HG03097 (cell line): ENCODE data around the gene TULP4.
"Not testable (repeated sequence)": the region's sequence is repeated elsewhere in the genome, so short reads cannot be mapped to it uniquely, and the experiment has no call there.

Experiments used
- ATAC-seq: cut with Tn5 transposase; IDR thresholded peaks from one replicate; pipeline ENCODE4 v1.9.1; 2021; ENCODE audit not compliant: unreplicated experiment, low FRiP score

The TULP4 gene

GRCh38 chr6:158387036-158387435 lies 74.8 kb downstream of the TULP4 start:
- no peak for ATAC-seq

- no peak for ATAC-seq
Measured at GRCh38 chr6:158387578-158387977, 75.3 kb downstream of the TULP4 start.

DNA sequence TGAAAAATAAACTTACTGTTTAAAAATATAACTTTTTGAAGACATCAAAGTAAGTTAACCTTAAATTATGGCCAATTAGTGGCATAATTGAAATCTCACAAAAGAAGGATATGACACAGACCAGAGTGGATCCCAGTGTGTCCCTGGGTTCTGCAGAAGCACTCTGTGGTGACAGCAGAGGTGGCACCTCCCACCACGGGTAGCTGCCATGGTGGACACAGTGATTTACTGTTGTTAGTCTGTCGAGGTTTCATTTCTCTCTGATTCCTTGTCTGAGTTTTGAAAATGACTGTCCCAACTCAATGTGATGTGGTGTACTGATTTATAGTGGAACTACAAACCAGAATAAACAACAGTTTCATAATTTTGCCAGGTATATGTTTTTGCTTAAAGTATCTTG lies 76.5 kb downstream of the TULP4 start:
- ATAC-seq: no peak

DNA sequence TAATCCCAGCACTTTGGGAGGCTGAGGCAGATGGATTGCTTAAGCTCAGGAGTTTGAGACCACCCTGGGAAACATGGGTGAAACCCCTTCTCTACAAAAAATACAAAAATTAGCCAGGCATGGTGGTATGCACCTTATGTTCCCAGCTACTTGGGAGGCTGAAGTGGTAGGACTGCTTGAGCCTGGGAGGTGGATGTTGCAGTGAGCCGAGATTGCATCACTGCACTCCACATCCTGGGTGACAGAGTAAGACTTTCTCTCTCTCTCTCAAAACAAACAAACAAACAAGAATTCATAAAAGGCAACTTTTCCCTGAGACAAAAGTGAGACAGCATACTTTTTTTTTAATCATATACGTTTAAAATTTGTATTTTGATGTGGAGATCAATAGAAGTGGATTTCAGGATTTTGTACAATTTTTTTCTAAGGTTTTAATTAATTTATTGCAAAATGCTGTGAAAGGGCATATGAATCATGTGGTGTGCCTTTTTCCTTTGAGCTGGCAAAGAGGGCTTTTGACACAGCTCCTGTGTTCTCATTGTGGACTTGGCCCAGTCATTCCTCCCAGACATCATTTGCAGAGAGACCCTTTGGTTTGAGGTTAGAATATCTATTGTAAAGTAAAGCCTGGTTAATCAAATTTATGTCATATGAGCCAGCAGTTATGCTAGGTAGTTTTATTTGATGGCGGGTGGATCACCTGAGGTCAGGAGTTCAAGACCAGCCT lies 77.1 kb downstream of the TULP4 start:
- ATAC-seq: no peak

DNA sequence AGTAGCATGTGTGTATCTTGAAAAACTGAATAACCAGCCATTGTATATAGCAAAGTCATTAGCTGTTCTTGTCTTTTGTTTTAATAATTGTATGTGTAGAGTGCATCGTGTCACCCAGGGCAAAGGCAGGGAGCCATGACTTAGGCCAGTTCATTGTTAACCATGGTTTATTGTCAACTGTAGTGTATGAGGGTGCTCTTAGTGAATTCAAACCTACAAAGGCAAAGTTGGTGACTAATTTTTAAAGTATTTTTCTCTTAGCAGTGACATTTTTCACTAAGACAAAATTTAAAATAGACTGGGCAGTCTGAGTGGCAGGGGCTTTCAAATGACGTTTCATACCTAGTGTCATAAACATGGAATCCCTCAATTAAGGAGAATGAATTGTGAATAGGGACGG lies 79.0 kb downstream of the TULP4 start:
- ATAC-seq: no peak

DNA sequence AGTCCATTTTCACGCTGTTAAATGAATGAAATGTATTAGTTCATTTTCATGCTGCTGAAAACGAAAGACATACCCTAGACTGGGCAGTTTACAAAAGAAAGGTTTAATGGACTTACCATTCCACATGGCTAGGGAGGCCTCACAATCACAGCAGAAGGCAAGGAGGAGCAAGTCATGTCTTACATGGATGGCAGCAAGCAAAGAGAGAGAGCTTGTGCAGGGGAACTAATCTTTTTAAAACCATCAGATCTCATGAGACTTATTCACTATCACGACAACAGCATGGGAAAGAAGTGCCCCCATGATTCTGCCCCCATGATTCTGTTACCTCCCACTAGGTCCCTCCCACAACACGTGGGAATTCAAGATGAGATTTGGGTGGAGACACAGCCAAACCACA lies 79.7 kb downstream of the TULP4 start:
- ATAC-seq: not testable (repeated sequence)

DNA sequence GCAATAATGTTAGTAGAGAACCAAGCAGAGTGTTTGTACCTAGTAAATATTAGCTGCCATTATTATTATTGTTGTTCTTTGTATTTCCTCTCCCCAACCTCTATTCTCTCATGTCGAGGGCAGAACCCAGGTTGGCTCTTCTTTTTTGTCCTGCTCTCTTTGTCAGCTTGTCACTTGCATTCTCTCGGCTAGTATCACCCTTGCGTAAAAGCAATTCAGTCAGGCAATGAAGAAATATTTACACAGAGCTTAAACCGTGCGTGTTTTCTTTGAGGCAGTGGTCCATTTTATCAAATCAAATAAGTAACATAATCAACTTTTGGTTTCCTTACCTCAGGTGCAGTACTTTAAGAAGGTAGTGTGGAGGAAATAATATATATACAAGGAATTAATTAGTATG lies 83.9 kb downstream of the TULP4 start:
- ATAC-seq: no peak

DNA sequence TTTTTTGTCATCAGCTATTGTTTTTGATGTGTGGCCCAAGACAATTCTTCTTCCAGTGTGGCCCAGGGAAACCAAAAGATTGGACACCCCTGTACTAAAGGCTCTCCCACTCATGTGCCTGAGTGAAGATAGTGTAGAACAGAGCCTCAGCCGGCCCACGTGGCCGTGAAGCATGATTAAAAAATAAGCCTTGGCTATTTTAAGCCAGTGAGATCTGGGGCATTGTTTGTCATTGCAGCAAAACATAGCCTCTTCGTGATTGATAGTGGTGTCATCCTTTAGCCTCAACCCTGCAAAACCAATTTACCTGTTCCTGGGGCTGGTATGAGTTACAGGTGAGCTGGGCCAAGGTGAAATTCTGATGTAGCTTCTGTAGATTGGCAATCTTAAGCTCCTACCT lies 85.3 kb downstream of the TULP4 start:
- no peak for ATAC-seq

DNA sequence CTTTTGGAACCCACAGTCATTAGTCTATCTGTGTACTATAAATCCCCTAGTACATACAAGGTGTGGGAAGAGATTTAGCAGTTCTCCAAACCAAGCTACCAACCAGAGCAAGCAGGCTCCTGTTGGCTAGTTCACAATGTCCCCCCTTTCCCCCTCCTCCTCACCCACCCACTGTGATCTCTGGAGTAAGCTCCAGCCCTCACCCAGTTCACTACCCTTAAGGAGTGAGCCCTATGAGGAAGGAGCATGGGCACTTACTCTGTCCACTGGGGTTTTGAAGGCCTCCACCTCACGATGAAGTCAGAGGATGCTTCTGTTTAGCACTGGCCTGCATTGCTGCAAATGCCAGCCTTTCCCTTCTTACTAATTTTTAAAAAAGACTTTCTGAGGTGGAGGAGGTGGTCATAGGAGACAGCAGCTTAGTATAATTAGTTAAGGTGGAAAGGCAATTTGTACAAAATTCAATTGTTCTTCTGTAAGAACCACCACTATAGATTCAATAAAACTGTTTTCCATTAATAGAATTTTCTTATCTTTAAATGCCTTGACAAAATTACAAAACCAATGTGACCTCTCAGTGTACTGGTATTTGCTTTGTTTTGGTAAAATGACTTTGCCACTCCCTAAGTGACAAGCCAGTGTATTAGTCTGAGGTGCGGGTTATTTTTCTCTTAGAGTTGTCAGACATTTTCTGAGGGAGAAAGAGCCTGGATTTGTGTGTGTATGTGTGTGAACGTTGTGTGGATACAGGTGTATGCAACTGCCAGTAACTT lies 86.2 kb downstream of the TULP4 start:
- ATAC-seq: no peak

DNA sequence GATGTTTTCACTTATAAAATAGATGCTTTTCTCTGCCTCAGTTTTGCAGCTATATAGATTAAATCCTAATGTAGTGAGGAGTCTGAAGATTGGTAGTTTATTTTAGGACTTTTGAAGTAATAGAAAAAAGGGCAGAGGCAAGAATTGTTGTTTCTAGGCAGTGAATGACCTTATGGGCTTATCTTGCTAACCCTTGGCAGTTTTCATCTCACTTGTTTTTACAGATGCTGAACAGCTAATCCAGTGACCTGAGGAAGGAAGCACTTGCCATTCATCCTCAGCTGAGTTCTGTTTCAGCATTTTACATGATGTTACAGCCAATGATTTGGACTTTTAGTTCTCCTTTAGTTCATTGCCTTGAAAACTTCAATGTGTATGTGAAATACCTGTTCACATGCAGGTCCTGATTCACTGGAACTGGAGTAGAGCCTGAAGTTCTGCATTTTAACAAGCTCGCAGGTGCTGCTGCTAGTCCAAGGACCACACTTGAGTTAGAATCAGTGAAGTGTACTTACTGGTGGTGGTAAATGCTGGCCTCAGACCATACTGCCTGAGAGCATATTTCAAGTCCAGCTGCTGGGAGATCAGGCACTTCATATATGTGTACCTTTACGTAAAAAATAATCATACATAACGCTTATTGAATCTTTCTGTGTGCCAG lies 86.9 kb downstream of the TULP4 start:
- ATAC-seq: no peak

DNA sequence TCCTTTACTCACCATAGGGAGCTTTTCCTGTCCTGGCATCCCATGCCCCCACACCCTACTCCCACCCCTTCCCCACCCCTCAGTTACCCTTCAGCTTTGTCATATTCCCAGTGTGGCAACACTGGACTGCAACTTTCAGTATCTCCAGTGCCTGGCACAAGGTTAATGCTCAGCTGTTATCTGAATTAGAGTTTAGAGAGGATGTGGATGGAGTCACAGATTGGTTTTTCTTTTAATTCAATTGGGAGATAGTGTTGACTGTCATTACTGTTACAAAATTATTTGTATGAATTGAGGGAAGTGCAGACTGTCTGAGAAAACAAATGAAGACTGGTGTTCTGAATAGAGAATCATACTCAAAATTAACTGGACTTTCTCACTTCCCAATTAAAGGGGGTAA lies 89.9 kb downstream of the TULP4 start:
- ATAC-seq: no peak

GRCh38 chr6:158405321-158405831 lies 93.1 kb downstream of the TULP4 start:
- ATAC-seq: not testable (repeated sequence)

GRCh38 chr6:158405933-158406332 lies 93.7 kb downstream of the TULP4 start:
- ATAC-seq: no peak

DNA sequence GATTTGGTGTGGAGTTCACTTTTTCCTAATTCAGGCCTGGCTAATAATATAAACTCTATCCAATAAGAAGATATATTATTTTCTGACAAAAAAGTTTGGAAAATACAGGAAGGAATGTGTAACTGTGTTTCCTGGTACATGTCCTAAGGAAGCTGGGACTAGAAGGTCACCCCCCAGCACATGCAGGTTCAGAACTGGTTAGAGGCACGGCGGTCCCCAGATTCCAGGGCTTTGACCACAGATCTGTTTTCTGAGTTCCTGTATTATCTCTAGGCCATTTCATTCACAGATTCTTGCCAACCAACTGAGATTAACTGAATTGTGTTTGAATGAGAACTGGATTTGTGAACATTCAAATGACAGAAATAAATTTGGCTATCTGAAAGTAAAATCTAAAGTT lies 94.5 kb downstream of the TULP4 start:
- no peak for ATAC-seq

DNA sequence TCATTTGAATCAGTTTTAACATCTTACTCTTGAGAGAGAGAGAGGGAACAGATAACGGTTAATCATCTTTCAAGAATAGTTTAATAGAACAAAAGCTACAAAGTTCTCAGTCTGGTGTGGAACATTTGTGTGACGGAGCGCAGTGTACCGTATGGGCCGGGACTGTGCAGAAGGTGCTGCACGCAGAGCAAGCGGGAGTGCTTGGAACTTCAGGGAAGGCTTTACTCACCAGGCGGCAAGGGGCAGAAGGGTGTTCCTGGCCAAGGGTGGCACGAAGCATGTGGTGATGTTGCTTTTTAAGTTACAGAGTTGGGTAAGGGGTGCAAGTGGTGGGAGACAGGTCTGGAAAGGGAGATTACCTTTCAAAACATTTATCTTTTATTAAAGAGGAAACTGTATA lies 95.7 kb downstream of the TULP4 start:
- ATAC-seq: no peak

GRCh38 chr6:158408552-158409130 lies 96.4 kb downstream of the TULP4 start:
- no peak for ATAC-seq

- no peak for ATAC-seq
Measured at GRCh38 chr6:158409451-158409850, 97.2 kb downstream of the TULP4 start.

DNA sequence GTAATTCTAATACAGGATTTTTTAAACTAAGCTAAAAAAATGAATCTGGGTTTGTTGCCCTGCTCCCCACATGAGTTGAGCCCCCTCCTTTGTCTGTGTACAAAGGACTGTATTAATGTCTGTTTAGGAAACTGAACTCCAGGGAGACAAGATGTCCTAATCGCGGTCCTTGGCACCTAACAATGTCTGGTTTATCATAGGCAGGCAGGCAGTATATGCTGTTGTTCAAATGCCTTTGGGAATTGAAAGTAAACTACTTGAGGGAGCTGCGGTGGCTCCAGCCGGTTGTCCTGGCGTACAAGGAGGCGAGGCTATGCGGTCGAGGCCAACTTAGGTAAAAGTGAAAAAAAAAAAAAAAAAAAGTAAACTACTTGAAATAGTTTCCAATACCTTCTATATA lies 98.5 kb downstream of the TULP4 start:
- no peak for ATAC-seq

GRCh38 chr6:158411998-158412397 lies 99.7 kb downstream of the TULP4 start:
- ATAC-seq: no peak

- no peak for ATAC-seq
Measured at GRCh38 chr6:158413028-158413427, 100.8 kb downstream of the TULP4 start.
